Memory B cell (primary cell): ENCODE data around the gene NSRP1.
"Not testable (repeated sequence)": the region's sequence is repeated elsewhere in the genome, so short reads cannot be mapped to it uniquely, and the experiment has no call there.

Source experiments
- ATAC-seq: fragments of 150-1000 bp; cut with Tn5 transposase; 2 replicates; pipeline ENCODE4 v1.10.0; 2021; ENCODE audit warnings: low read depth, mild to moderate bottlenecking, moderate library complexity
- DNase-seq, 2 donors: peaks; one replicate each; pipeline ENCODE4 v3.0.0; 2022; ENCODE audit warnings: low spot score in 2 of 2
- H3K27ac Mint-ChIP-seq: one replicate; pipeline ENCODE4 v1.8.0; 2022; ENCODE audit warnings: mild to moderate bottlenecking, moderate library complexity, mixed read lengths
- H3K27me3 Mint-ChIP-seq: one replicate; pipeline ENCODE4 v1.8.0; 2022; ENCODE audit warnings: mixed read lengths
- H3K36me3 Mint-ChIP-seq: one replicate; pipeline ENCODE4 v1.8.0; 2022; ENCODE audit warnings: mild to moderate bottlenecking, mixed read lengths
- H3K4me1 Mint-ChIP-seq: one replicate; pipeline ENCODE4 v1.8.0; 2022; ENCODE audit warnings: mixed read lengths
- H3K4me3 Mint-ChIP-seq: one replicate; pipeline ENCODE4 v1.8.0; 2022; ENCODE audit warnings: mild to moderate bottlenecking, moderate library complexity, mixed read lengths
- H3K9me3 Mint-ChIP-seq: one replicate; pipeline ENCODE4 v1.8.0; 2022; ENCODE audit warnings: mixed read lengths

NSRP1 gene

DNA sequence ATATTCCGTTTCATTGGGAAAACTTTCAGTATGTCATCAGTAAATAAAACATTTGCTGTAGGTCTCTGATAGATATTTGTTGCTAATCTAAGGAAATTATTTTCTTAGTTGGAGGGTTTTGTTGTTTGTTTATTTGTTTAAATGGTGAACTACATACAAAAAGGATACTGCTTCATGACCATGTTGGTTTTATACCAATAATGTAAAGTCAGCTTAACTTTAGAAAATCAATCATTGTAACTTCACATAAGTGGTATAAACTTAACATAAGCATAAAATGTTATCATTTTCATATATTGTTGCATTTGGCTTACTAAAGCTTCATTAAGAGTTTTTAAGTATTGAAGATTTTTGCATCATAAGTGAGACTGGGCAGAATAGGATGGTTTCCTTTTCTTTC lies 57.9 kb downstream of the NSRP1 start:
- no peak overlapping the region for H3K27ac Mint-ChIP-seq
- H3K9me3 Mint-ChIP-seq: peaks cover 3% of the 10 kb centered on the region
- no peaks in the 10 kb centered on the region for H3K27me3 Mint-ChIP-seq
- no peak for DNase-seq
- H3K4me1 Mint-ChIP-seq: peaks cover 7% of the 10 kb centered on the region
- ATAC-seq: no peak
- H3K36me3 Mint-ChIP-seq: peaks cover 26% of the 10 kb centered on the region
- H3K4me3 Mint-ChIP-seq: no peak overlapping the region

DNA sequence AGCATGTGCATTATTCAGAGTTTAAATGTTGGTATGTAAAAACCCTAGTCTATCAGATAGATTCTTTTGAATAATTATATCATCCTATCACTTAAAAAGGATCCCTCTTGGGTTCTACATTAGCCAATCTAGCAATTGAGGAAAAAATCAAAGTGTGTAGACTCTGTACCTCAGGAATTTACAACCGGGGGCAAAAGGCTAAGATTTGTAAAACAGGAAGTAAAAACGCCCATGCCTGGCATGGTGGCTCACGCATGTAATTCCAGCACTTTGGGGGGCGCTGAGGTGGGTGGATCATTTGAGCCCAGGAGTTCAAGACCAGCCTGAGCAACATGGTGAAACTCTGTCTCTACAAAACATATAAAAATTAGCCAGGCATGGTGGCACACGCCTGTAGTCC lies 60.2 kb downstream of the NSRP1 start:
- Mint-ChIP-seq H3K4me1 (peaks cover 3% of the 10 kb centered on the region), H3K27me3 (no peaks in the 10 kb centered on the region), H3K36me3 (peaks cover 27% of the 10 kb centered on the region), H3K9me3 (no peaks in the 10 kb centered on the region), H3K27ac (no peak overlapping the region), H3K4me3 (no peak overlapping the region)
- DNase-seq: no peak
- no peak for ATAC-seq

DNA sequence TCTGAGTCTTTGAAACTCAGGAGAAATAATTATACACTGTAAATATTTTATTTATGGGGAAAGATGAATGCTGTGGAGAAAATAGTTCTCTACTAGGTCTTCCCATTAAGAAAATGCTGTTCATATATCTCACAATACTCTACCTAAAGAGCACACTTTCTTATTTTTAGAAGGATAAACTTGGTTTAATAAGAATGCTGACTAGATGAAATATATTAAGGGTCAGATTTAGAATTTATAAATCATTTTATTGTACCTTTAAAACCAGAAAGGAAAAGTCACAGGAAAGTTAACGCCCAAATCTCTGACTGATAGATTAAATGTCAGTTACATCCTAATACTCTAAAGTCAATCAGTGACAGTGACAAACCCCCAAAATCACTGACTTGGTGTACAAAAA lies 70.1 kb downstream of the NSRP1 start:
- Mint-ChIP-seq H3K27me3 (no peaks in the 10 kb centered on the region), H3K4me1 (no peaks in the 10 kb centered on the region), H3K27ac (peak overlapping the region; percentile 12), H3K36me3 (peaks cover 15% of the 10 kb centered on the region), H3K9me3 (no peaks in the 10 kb centered on the region), H3K4me3 (no peak overlapping the region)
- no peak for DNase-seq
- no peak for ATAC-seq

- DNase-seq (no peak), ATAC-seq (no peak)
- H3K36me3 Mint-ChIP-seq: peaks cover 15% of the 10 kb centered on the region
- H3K9me3 Mint-ChIP-seq: no peaks in the 10 kb centered on the region
- no peak overlapping the region for H3K4me3 Mint-ChIP-seq
- H3K4me1 Mint-ChIP-seq: no peaks in the 10 kb centered on the region
- peak overlapping the region; percentile 12 for H3K27ac Mint-ChIP-seq
- H3K27me3 Mint-ChIP-seq: peaks cover 3% of the 10 kb centered on the region
These were observed 71.0 kb downstream of the NSRP1 start for GRCh38 chr17:30187573-30187972.

DNA sequence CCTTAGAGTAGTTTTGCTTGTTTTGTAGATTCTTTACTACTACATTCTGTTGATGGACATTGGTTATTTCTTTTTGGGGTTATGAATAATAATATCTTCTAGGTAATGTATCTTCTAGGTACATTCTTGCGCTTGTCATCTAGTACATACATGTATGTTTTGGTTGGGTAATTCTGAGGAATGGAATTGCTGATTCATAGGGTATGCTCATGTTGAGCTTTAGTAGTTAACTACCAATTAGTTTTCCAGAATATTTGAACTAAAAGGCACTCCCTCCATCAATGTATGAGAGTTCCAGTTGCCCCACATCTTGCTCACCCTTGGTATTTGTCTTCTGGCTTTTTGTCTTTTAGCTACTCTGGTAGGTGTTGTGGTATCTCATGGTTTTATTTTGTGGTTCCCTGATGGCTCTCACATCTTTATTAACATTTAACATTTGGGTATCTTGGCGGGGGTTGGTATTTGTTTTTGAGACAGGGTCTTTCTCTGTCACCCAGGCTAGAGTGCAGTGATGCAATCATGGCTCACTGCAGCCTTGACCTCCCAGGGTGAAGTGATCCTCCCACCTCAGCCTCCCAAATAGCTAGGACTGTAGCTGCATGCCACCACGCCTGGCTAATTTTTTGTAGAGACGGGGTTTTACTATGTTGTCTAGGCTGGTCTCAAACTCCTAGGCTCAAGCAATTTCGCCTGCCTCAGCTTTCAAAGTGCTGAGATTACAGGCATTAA lies 71.8 kb downstream of the NSRP1 start:
- peaks cover 3% of the 10 kb centered on the region for H3K27me3 Mint-ChIP-seq
- ATAC-seq (no peak), DNase-seq (no peak)
- H3K36me3 Mint-ChIP-seq: peaks cover 11% of the 10 kb centered on the region
- no peak overlapping the region for H3K4me3 Mint-ChIP-seq
- H3K9me3 Mint-ChIP-seq: no peaks in the 10 kb centered on the region
- no peaks in the 10 kb centered on the region for H3K4me1 Mint-ChIP-seq
- peak overlapping the region; percentile 48 for H3K27ac Mint-ChIP-seq

DNA sequence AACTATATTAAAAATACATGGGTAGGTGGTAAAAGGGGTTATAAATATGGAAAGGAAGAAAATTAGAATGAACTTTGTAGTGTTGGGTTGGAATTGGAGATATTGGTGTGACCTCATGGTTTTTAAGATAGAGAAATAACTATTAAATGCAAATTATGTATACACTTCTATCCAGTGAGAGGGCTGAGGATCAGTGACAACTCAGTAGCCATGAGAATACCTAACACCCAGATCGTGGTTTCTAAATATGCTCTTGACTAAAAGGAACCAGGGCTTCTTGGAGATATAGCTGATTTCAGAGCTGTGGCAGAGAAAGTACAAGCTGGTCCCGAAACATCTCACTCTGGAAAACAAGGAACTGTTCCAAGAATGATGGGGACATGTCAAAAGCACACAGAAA lies 74.5 kb downstream of the NSRP1 start:
- DNase-seq (no peak), ATAC-seq (no peak)
- H3K4me1 Mint-ChIP-seq: no peaks in the 10 kb centered on the region
- H3K36me3 Mint-ChIP-seq: no peaks in the 10 kb centered on the region
- H3K27me3 Mint-ChIP-seq: peaks cover 3% of the 10 kb centered on the region
- no peaks in the 10 kb centered on the region for H3K9me3 Mint-ChIP-seq
- no peak overlapping the region for H3K4me3 Mint-ChIP-seq
- H3K27ac Mint-ChIP-seq: no peak overlapping the region

- H3K4me1 Mint-ChIP-seq: no peaks in the 10 kb centered on the region
- H3K36me3 Mint-ChIP-seq: no peaks in the 10 kb centered on the region
- peaks cover 12% of the 10 kb centered on the region for H3K27me3 Mint-ChIP-seq
- ATAC-seq (no peak), DNase-seq (no peak)
- H3K4me3 Mint-ChIP-seq: no peak overlapping the region
- no peaks in the 10 kb centered on the region for H3K9me3 Mint-ChIP-seq
- no peak overlapping the region for H3K27ac Mint-ChIP-seq
These were observed 79.9 kb downstream of the NSRP1 start for GRCh38 chr17:30196504-30196903.

DNA sequence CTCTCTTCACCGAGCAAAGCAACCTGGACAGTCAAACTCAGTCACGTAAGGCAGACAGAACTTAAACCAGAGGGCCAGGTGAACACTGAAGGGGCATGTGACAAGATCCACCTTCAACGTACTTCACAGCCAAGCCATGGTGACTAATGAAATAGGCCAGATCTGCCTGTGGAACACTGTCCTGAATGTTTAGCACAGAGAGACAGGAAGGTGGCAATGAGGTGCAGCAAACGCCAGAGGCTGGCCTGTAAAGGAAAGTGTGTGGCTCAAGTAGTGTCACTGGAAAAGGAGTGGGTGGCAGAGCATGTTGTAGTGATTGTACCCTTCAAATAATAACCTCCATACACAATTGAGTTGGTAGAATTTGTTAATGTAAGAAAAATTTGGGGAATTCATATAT lies 80.8 kb downstream of the NSRP1 start:
- Mint-ChIP-seq H3K27me3 (peaks cover 11% of the 10 kb centered on the region), H3K27ac (no peak overlapping the region), H3K9me3 (no peaks in the 10 kb centered on the region), H3K4me3 (no peak overlapping the region), H3K4me1 (no peaks in the 10 kb centered on the region), H3K36me3 (no peaks in the 10 kb centered on the region)
- DNase-seq (no peak), ATAC-seq (no peak)

- ATAC-seq (no peak), DNase-seq (no peak)
- Mint-ChIP-seq H3K36me3 (no peaks in the 10 kb centered on the region), H3K27me3 (peaks cover 14% of the 10 kb centered on the region), H3K4me1 (no peaks in the 10 kb centered on the region), H3K4me3 (no peak overlapping the region), H3K27ac (no peak overlapping the region), H3K9me3 (no peaks in the 10 kb centered on the region)
These were observed 83.0 kb downstream of the NSRP1 start for GRCh38 chr17:30199600-30199999.

DNA sequence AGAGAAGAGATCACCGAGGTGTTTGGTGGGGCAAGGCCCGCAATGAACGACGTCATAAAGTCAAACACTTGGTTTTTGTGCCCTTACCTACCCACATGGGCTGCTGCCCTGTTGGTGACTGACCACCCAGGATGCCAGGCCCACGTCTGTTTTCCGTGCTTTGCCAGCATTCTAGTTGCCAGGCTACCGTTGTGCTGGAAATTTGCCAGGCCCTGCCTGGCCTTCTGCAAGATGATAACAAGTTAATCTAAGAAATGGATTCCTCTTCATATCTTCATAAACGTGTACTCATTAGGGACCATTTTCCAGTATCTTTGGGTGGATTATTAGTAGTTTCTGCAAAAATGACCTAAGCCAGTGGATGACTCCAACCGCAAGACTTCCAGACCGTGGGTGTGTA lies 83.5 kb downstream of the NSRP1 start:
- no peaks in the 10 kb centered on the region for H3K9me3 Mint-ChIP-seq
- ATAC-seq (no peak), DNase-seq (no peak)
- no peak overlapping the region for H3K4me3 Mint-ChIP-seq
- no peak overlapping the region for H3K27ac Mint-ChIP-seq
- H3K27me3 Mint-ChIP-seq: peaks cover 14% of the 10 kb centered on the region
- H3K4me1 Mint-ChIP-seq: no peaks in the 10 kb centered on the region
- no peaks in the 10 kb centered on the region for H3K36me3 Mint-ChIP-seq

GRCh38 chr17:30200656-30201055 lies 84.0 kb downstream of the NSRP1 start:
- DNase-seq, H3K4me1 Mint-ChIP-seq, H3K9me3 Mint-ChIP-seq, H3K27ac Mint-ChIP-seq, H3K4me3 Mint-ChIP-seq, H3K36me3 Mint-ChIP-seq, ATAC-seq: not testable (repeated sequence)
- peaks cover 15% of the 10 kb centered on the region for H3K27me3 Mint-ChIP-seq

DNA sequence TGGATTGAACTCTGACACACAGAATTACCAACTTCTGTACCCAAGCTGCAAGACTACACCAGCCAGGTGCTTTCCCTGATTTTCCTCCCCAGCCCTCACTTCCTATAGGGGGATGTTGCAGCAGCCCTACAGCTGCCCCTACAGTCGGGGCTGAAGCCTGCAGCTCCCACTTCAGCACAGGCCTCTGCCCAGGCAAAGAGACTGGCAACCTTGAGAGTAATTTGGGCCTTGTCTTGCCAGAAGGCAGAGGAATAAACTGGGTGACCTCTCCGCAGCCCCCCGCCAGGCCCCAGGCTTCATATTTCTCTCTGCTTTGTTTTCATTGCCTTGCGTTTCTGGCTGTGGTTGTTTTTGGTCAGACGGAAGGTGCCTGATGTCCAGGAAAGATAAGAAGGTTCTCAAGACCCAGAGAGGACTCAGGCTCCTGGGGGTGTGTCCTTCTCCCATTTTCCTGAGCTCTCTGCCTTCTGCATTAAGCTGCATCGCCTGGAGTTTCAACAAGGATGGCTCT lies 86.9 kb downstream of the NSRP1 start:
- DNase-seq: no peak
- no peaks in the 10 kb centered on the region for H3K9me3 Mint-ChIP-seq
- H3K27me3 Mint-ChIP-seq: peaks cover 16% of the 10 kb centered on the region
- H3K27ac Mint-ChIP-seq: no peak overlapping the region
- H3K36me3 Mint-ChIP-seq: no peaks in the 10 kb centered on the region
- no peak overlapping the region for H3K4me3 Mint-ChIP-seq
- no peak for ATAC-seq
- no peaks in the 10 kb centered on the region for H3K4me1 Mint-ChIP-seq

DNA sequence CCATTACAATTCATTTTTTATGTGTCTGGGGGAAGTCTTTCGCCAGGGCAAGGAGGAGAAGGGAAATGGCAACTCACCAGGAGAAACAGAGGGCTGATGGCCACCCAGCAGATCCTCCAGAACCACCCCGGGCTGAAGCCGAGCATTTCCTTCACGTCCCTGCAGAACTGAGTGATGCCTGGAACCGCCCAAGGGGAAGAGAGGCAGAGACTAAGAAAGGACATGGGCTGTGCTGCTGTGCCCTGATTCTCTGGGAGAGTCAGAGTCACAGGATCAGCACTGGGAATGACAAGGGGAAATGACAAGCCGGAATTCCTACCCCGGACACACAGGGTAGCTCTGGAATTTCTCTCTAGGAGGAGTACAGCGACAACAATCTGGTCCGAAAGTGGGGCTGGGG lies 91.0 kb downstream of the NSRP1 start:
- H3K27me3 Mint-ChIP-seq: peaks cover 11% of the 10 kb centered on the region
- H3K4me1 Mint-ChIP-seq: no peaks in the 10 kb centered on the region

DNA sequence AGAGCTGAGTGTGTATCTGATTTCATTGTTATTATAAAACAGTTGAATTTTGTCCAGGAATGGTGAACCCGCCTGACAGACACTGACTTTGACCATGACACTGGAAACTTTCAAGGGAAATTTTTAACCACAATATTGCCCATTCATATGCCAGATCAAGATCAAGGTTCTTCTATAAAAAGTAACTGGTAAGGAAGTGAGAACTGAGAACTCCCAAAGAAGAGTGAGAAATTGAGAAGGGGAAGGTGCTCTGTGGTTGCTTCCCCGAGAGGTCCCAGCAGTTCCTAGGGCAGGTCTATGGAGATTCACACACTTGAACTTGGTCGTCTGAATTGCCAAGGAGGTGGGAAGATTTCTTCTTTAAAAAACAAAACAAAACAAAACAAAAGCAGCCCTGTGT lies 91.6 kb downstream of the NSRP1 start:
- ATAC-seq (no peak), DNase-seq (no peak)
- Mint-ChIP-seq H3K27ac (no peak overlapping the region), H3K4me1 (no peaks in the 10 kb centered on the region), H3K9me3 (no peaks in the 10 kb centered on the region), H3K27me3 (peaks cover 8% of the 10 kb centered on the region), H3K36me3 (no peaks in the 10 kb centered on the region), H3K4me3 (no peak overlapping the region)

More for the DNA sequence above, 91.0 kb downstream of the NSRP1 start:
- ATAC-seq (no peak), DNase-seq (no peak)
- H3K36me3 Mint-ChIP-seq: no peaks in the 10 kb centered on the region
- H3K4me3 Mint-ChIP-seq: no peak overlapping the region
- H3K9me3 Mint-ChIP-seq: no peaks in the 10 kb centered on the region
- no peak overlapping the region for H3K27ac Mint-ChIP-seq

DNA sequence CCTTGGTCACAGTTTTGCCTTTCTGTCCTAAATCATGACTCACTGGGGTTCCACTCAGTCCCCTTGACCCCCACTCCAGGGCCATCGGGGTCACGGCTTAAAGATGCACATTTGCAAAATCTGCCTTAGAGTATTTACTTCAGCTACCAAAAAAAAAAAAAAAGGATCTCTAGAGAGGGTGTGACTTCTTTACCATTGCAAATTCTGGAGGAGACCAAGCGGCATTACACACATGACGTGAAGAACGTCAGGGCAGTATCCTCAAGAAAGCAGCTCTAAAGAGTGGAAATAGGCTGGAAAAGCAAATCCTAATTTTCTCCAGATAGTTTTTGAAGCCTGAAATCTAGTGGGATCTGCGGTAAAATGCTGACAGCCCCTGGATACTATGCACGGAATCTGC lies 93.3 kb downstream of the NSRP1 start:
- H3K4me3 Mint-ChIP-seq: no peak overlapping the region
- no peaks in the 10 kb centered on the region for H3K36me3 Mint-ChIP-seq
- no peak for DNase-seq
- ATAC-seq: no peak
- H3K9me3 Mint-ChIP-seq: no peaks in the 10 kb centered on the region
- H3K4me1 Mint-ChIP-seq: no peaks in the 10 kb centered on the region
- no peak overlapping the region for H3K27ac Mint-ChIP-seq
- H3K27me3 Mint-ChIP-seq: peaks cover 8% of the 10 kb centered on the region
